Activated CD4-positive, alpha-beta T cell treated with anti-CD3 and anti-CD28 coated beads, Interleukin-2, amount 50 U/mL, for 16 hours (primary cell): Measurements from ENCODE around the gene RGS11.
"Not testable (repeated sequence)": the region's sequence is repeated elsewhere in the genome, so short reads cannot be mapped to it uniquely, and the experiment has no call there.

ENCODE experiments used
- DNase-seq: peaks from one replicate; pipeline ENCODE4 v3.0.0-alpha.2; 2020

Gene RGS11

DNA sequence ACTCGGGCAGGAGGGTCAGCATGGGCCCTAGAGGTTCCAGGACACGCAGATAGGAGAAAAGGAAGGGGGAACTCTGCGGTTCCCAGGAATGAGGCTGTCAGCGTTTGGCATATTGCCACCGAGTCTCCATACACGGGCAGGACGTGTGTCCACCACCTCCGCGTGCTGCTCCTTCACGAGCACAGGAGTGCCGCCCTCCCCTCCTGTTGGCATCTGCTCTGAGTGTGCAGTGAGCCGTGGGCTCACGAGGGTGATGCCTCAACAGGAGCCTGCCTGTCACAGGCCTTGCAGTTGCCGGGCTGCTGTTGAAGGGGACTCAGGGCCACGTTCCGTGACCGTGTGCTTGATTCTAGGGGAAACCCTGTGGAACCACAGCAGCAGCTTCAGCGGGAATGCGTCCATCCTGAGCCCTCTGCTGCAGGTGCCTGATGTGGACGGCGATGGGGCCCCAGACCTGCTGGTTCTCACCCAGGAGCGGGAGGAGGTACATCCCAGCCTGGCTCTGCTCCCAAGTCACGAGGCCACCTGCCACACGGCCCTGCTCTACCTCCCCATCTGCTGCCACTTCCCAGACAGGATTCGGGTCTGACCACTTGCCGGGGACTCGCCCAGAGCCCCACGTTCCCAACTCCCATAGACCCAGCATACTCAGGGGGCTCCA lies 14.6 kb downstream of the RGS11 start:
- DNase-seq, result no peak

DNA sequence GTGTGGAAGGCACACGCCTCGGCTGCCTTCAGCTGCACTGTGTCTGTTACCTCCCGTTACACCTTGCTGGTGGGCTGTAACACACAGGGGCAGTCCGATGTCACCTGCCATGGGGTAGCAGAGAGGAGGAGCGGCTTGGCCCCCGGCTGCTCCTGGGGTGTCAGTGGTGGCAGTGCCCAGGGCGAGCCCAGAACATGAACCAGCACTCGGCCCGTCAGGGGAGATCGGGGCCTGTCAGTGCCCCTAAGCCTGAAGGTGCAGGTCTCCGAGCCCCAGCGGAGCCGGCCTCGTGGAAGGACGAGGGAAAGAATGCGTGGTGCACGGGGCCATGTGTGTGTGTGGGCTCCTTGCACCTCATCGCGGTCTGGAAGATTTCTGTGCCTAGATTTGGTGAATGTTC lies 15.4 kb downstream of the RGS11 start:
- no peak for DNase-seq

- no peak for DNase-seq
Measured at GRCh38 chr16:259814-260253, 15.9 kb downstream of the RGS11 start.

- no peak for DNase-seq
Measured at GRCh38 chr16:259226-259625, 16.5 kb downstream of the RGS11 start.

DNA sequence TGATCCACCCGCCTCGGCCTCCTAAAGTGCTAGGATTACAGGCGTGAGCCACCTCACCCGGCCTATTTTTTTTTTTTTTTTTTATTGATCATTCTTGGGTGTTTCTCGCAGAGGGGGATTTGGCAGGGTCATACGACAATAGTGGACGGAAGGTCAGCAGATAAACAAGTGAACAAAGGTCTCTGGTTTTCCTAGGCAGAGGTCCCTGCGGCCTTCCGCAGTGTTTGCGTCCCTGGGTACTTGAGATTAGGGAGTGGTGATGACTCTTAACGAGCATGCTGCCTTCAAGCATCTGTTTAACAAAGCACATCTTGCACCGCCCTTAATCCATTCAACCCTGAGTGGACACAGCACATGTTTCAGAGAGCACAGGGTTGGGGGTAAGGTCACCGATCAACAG lies 17.7 kb downstream of the RGS11 start:
- DNase-seq, result not testable (repeated sequence)

DNA sequence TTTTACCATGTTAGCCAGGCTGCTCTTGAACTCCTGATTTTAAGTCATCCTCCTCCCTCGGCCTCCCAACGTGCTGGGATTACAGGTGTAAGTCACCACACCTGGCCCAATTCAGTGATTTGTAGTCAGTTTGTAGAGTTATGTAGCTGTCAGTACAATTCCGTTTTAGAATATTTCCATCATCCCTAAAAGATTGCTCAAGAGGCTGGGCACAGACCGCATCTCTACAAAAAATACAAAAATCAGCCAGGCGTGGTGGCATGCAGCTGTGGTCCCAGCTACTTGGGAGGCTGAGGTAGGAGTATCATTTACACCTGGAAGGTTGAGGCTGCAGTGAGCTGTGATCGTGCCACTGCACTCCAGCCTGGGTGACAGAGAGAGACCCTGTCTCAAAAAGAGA lies 20.6 kb downstream of the RGS11 start:
- no peak for DNase-seq

GRCh38 chr16:254461-254860 lies 21.3 kb downstream of the RGS11 start:
- no peak for DNase-seq

- no peak for DNase-seq
Measured at GRCh38 chr16:253833-254232, 21.9 kb downstream of the RGS11 start.

GRCh38 chr16:252366-253337 lies 23.1 kb downstream of the RGS11 start:
- DNase-seq, result peak; percentile 52

DNA sequence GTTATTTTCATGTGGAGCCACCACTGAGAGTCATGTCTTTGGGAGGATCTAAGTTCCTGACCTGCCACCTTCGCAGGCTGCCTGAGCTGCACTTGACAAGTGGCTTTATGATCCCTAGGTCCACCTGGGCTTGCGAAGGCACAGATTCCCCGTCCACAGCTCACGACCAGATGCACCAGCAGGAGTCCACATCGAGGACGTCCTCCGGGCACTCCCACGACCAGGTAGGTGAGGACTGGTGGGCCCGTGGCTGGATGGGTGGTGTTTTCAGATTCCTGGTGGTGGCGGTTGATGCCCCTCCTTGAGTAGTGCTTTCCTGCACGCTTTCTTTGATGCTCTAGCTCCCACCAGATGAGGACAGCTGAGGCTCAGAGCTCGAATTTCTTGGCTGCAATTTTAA lies 26.3 kb downstream of the RGS11 start:
- no peak for DNase-seq

- no peak for DNase-seq
Measured at GRCh38 chr16:247027-247426, 28.7 kb downstream of the RGS11 start.

- DNase-seq, result no peak
Measured at GRCh38 chr16:245105-245504, 30.6 kb downstream of the RGS11 start.

DNA sequence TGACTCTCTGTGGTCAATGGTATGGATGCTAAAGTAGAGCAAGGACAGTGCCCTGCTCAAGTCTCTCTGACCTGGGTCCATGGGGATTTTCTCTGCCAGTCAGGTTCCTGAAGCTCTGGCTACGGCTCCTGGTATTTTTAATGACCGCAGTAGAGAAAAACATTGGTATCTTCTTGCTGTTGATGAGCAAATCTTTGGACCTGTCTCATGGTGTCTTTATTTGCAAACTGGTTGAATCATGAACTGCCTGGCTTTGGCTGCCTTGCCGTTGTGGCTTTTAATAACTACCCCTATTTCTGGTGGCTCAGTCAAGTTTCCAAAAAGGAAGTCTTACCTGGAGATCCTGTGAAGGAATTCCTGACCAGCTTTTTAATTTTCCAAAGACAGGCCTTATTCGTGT lies 32.4 kb downstream of the RGS11 start:
- DNase-seq, result no peak

GRCh38 chr16:242281-242680 lies 33.5 kb downstream of the RGS11 start:
- DNase-seq, result no peak

DNA sequence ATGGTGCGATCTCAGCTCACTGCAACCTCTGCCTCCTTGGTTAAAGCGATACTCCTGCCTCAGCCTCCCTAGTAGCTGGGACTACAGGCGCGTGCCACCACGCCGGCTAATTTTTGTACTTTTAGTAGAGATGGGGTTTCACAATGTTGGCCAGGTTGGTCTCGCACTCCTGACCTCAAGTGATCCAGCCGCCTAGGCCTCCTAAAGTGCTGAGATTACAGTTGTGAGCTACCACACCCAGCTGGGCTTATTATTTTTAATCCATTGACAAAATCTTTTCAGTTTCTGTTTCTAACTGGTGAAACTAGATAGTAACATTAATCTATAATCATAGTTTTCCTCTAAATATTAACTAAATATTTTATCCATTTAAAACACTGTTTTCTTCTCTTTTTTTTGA lies 35.2 kb downstream of the RGS11 start:
- DNase-seq, result no peak

DNA sequence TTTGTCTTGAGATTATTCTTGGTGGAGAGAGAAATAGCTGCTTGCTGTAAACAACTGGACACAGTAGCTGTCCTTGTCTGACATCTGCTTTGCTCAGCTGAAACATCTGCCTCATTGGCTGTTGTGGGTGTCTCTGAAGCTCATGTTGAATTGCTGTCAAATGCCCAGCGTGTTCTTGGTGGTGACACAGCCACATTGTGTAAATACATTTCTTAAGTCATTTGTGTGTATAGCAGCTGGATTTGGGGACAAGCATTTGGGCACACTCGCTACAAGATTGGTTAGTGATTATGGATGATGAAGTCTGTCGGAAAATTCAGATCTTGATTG lies 35.8 kb downstream of the RGS11 start:
- no peak for DNase-seq

DNA sequence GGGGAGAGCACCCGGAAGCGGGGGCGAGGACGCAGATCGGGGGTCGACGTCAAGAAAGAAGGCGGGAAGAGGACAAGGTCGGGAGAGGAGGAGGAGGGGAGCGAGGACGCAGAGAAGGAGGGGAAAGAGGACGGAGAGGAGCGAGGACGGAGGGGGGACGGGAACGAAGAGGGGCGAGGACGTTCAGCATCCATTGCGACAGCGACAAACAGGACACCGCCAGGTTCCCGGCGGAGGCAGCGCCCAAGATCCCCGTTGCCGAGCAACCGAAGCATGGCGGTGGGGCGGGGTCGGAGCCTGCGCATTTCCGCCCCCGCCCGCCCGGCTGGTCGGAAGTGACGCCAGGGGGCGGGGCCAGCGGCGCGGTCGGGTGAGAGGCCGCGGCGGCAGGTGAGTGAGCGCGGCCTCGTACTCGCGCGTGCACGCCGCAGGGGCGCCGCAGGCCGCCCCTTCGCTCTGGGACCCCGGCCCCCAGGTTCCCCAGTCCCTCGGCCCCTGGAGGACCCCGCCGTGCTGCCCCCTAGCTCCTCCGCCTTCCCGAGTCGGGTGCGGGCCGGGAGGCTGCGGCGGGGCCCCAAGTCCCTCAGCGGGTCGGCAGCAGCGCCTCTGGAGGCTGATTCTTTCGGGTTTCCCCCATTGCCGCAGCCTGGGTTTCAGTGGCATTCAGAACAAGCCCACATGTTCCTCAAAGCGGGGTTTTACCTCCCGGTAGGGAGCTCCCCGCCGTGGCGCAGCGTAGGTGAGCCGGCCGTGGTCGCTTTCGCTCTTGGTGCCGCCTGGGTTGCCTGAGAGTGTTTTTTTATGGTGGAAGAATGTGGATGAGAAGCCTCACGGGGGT lies 41.1 kb downstream of the RGS11 start, which contains the start of gene FAM234A:
Gene FAM234A (plus strand): TSS at position 354 of the 838 bp plus-strand sequence. CDS start 19,593 bp downstream, outside the sequence.
- DNase-seq, result peak; percentile 94

DNA sequence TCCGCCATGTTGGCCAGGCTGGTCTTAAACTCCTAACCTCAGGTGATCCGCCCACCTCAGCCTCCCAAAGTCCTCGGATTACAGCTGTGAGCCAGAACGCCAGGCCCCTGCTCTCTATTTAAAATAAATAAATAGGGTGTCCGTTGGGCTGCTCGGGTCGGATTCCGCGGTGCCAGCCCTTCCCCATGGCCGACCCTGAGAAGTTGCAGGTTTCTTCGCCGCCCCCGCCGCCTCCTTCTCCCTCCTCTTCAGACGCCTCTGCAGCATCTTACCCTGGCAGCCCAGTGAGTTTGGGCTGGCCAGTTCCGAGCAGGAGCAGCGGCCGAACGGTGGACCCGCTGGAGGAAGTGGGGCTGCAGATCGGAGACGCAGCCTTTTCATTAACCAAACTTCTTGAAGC lies 44.8 kb downstream of the RGS11 start:
- DNase-seq, result no peak

DNA sequence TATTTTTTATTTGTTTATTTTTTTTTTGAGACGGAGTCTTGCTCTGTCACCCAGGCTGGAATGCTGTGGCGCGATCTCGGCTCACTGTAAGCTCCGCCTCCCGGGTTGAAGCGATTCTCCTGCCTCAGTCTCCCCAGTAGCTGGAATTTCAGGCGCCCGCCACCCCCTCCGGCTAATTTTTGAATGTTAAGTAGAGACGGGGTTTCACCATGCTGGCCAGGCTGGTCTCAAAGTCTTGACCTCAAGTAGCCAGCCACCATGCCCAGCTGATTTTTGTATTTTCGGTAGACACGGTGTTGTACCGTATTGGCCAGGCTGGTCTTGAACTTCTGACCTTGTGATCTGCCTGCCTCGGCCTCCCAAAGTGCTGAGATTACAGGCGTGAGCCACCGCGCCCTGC lies 45.4 kb downstream of the RGS11 start:
- not testable (repeated sequence) for DNase-seq

DNA sequence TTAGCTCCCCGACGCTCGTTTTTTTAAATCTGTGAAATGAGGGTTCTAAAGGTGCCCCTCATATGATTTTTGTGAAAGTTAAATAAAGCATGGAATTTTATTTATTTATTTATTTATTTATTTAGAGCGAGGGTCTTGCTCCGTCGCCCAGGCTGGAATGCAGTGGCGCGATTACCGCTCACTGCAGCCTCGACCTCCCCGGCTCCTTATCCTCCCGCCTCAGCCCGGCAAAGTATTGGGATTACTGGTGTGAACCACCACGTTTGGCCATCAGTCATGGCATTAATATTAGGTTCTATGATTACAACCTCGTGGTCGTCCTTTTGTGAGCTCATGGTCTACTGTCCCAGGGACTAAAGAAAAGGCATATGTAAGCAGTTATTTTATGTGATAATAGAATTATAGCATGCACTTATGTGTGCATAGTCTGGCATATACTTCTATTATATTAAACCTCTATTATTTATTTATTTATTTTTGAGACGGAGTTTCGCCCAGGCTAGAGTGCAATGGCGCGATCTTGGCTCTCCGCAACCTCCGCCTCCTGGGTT lies 45.9 kb downstream of the RGS11 start:
- DNase-seq, result no peak

GRCh38 chr16:228852-229730 lies 46.7 kb downstream of the RGS11 start, which contains the start of gene LUC7L:
LUC7L (minus strand) TSS chr16:229449; CDS start chr16:229339, 110 bp downstream.
- peak; percentile 87 for DNase-seq
